GM23338 (cell line): ENCODE data around the gene PCIF1. TPM values are rescaled to one million over a fixed set of nuclear protein-coding genes. Genes with fewer than 3 reads are reported as not detected.

Experiments used
- ATAC-seq: fragments of 200-7000 bp; cut with Tn5 transposase; 3 replicates; pipeline ENCODE4 v1.9.1; 2020
- DNase-seq: peaks from one replicate; pipeline ENCODE4 v3.0.0-alpha.2; 2015; ENCODE audit warnings: low spot score
- H2AFZ ChIP-seq: fragments of 200-600 bp; sonication (generic); 2 replicates; pipeline ENCODE4 v1.8.0; 2016; ENCODE audit warnings: antibody characterized with exemption, mild to moderate bottlenecking, moderate library complexity
- H3F3A ChIP-seq: fragments of 200-600 bp; sonication (generic); replicated peaks from 2 replicates; pipeline ENCODE4 v1.8.0; 2017; ENCODE audit warnings: antibody characterized with exemption, mixed run types, low read depth
- H3K27ac ChIP-seq: fragments of 200-600 bp; sonication (generic); 2 replicates; pipeline ENCODE4 v1.6.1; 2016; ENCODE audit warnings: low read depth
- H3K27me3 ChIP-seq: fragments of 200-600 bp; sonication (generic); 2 replicates; pipeline ENCODE4 v1.8.0; 2016; ENCODE audit warnings: mild to moderate bottlenecking, mixed run types, moderate library complexity; ENCODE audit not compliant: insufficient read depth
- H3K36me3 ChIP-seq: fragments of 200-600 bp; sonication (generic); 2 replicates; pipeline ENCODE4 v1.8.0; 2016; ENCODE audit warnings: mild to moderate bottlenecking; ENCODE audit not compliant: insufficient read depth
- H3K4me1 ChIP-seq: fragments of 200-600 bp; sonication (generic); 2 replicates; pipeline ENCODE4 v1.8.0; 2016; ENCODE audit warnings: mild to moderate bottlenecking, moderate library complexity; ENCODE audit not compliant: insufficient read depth
- H3K4me2 ChIP-seq: fragments of 200-600 bp; sonication (generic); 2 replicates; pipeline ENCODE4 v1.7.1; 2017; ENCODE audit warnings: mixed run types
- H3K4me3 ChIP-seq: fragments of 200-600 bp; sonication (generic); 2 replicates; pipeline ENCODE4 v1.6.1; 2016; ENCODE audit warnings: mixed run types
- H3K79me2 ChIP-seq: fragments of 200-600 bp; sonication (generic); replicated peaks from 2 replicates; pipeline ENCODE4 v1.8.0; 2017; ENCODE audit warnings: mild to moderate bottlenecking; ENCODE audit not compliant: insufficient read depth
- H3K9me2 ChIP-seq: fragments of 200-600 bp; sonication (generic); 2 replicates; pipeline ENCODE4 v1.8.0; 2017; ENCODE audit not compliant: insufficient read depth
- H4K20me1 ChIP-seq: fragments of 200-600 bp; sonication (generic); replicated peaks from 2 replicates; pipeline ENCODE4 v1.8.0; 2017; ENCODE audit warnings: mild to moderate bottlenecking; ENCODE audit not compliant: insufficient read depth
- H3K27ac Mint-ChIP-seq: 2 replicates; pipeline ENCODE4 v1.8.0; 2020; ENCODE audit warnings: inconsistent platforms, mild to moderate bottlenecking, moderate library complexity, mixed read lengths
- H3K27me3 Mint-ChIP-seq: 3 replicates; pipeline ENCODE4 v1.8.0; 2022; ENCODE audit warnings: low read depth, mild to moderate bottlenecking, moderate library complexity, mixed read lengths, inconsistent platforms; ENCODE audit not compliant: insufficient read depth, poor library complexity
- H3K36me3 Mint-ChIP-seq: 3 replicates; pipeline ENCODE4 v1.8.0; 2021; ENCODE audit warnings: low read depth, mild to moderate bottlenecking, inconsistent platforms, moderate library complexity, mixed read lengths
- H3K4me1 Mint-ChIP-seq: 3 replicates; pipeline ENCODE4 v1.8.0; 2020; ENCODE audit warnings: mild to moderate bottlenecking, inconsistent platforms, mixed read lengths
- H3K4me3 Mint-ChIP-seq: 3 replicates; pipeline ENCODE4 v1.8.0; 2021; ENCODE audit warnings: moderate library complexity, mild to moderate bottlenecking, inconsistent platforms, mixed read lengths
- H3K9me3 Mint-ChIP-seq: 3 replicates; pipeline ENCODE4 v1.8.0; 2020; ENCODE audit warnings: moderate library complexity, mild to moderate bottlenecking, inconsistent platforms, mixed read lengths
- CREB1 ChIP-seq: fragments of 250-450 bp; sonication (Bioruptor Pico); IDR thresholded peaks from 2 replicates; pipeline ENCODE4 v1.5.0; 2020; ENCODE audit warnings: low read depth, mild to moderate bottlenecking, moderate library complexity
- polyA plus RNA-seq: library from polyadenylated mRNA; unstranded; fragments of >200 nt; fragmentation: Nextera tagmentation; extraction: Ambion mirVana; gene quantifications from 2 replicates; pipeline ENCODE4 v1.2.1, GENCODE V29; 2016
- total RNA-seq: library from RNA; depleted of rRNA; stranded (reverse); fragments of >200 nt; shearing (Covaris generic); gene quantifications from 2 replicates; pipeline ENCODE4 v1.2.3, GENCODE V29; 2014
- TF ChIP-seq, protein P1 (sequence below): IDR thresholded peaks from 2 replicates; pipeline ENCODE4 v1.6.1; 2016; ENCODE audit warnings: antibody characterized with exemption
- TF ChIP-seq, protein P2 (sequence below): fragments of 250-450 bp; sonication (Bioruptor Pico); IDR thresholded peaks from 2 replicates; pipeline ENCODE4 v1.5.0; 2020; ENCODE audit warnings: mild to moderate bottlenecking, moderate library complexity

PCIF1 gene
- total and polyA plus RNA-seq, 2 experiments from 2014 or later = 26.1 to 28.3 TPM

DNA sequence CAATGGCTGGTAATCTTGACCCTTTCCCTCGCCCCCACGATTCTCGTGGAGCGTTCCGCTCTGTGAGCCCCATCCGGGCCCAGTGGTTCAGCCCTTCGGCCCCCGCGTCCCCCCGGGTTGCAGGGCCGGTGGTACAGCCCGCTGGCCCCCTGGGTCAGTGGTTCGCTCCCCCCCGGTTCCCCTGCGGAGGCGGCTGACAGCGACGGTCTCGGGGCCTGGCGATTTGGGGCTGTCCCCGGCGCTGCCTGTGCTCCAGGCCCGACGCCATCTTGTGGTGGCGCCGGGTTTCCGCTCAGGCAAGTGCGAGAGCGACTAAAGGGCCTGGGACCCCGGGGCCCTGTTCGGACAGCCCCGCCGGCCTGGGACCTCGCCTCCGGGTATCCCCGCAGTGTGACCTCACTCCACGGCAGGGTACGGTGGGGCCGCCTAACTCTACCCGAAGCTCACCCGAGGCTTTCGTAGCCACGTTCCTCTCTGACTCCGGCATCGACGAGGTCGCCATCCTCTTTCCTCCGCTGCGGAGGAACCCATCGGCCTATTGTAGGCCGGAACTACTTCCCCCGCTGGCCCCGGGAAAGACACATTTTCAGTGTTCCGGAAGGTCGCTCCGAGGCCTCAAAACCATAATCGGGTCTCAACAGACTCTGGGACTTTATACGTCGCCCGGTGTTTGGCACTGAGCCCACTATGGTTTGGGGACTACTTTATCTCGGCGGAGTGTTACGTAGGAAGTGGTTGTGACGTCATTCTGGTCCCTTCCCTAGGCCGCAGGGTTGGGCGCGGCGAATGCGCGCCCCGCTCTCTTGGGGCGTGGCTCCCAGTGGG lies 37.4 kb downstream of the PCIF1 start, which contains the start of gene ZNF335:
ZNF335 (minus strand) TSS at position 529 of the 825 bp plus-strand sequence. CDS start 793 bp downstream, outside the sequence.
- Histone ChIP-seq H3K9me2 (no peaks in the 10 kb centered on the region), H2AFZ (peak within 1 kb of the TSS; percentile 92), H3F3A (peaks cover 15% of the 10 kb centered on the region), H3K4me2 (peak within 1 kb of the TSS; percentile 68), H3K79me2 (no peaks in the 10 kb centered on the region), H3K4me1 (peaks cover 11% of the 10 kb centered on the region; the same call in 1 of the 2 replicates), H4K20me1 (no peaks in the 10 kb centered on the region), H3K27ac (peak within 1 kb of the TSS; percentile 100), H3K27me3 (no peaks in the 10 kb centered on the region), H3K4me3 (peak within 1 kb of the TSS; percentile 79), H3K36me3 (peaks cover 5% of the 10 kb centered on the region)
- Mint-ChIP-seq H3K36me3 (peaks cover 8% of the 10 kb centered on the region), H3K4me3 (peak within 1 kb of the TSS; percentile 90), H3K4me1 (peaks cover 15% of the 10 kb centered on the region), H3K9me3 (no peaks in the 10 kb centered on the region; the same call in 2 of the 3 replicates), H3K27ac (peak within 1 kb of the TSS; percentile 99), H3K27me3 (peaks cover 13% of the 10 kb centered on the region)
- peak; percentile 87 for ATAC-seq
- TF ChIP-seq CREB1 = peak; percentile 100
- TF ChIP-seq, protein P1, sequence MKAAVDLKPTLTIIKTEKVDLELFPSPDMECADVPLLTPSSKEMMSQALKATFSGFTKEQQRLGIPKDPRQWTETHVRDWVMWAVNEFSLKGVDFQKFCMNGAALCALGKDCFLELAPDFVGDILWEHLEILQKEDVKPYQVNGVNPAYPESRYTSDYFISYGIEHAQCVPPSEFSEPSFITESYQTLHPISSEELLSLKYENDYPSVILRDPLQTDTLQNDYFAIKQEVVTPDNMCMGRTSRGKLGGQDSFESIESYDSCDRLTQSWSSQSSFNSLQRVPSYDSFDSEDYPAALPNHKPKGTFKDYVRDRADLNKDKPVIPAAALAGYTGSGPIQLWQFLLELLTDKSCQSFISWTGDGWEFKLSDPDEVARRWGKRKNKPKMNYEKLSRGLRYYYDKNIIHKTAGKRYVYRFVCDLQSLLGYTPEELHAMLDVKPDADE = peak; percentile 49
- TF ChIP-seq, protein P2, sequence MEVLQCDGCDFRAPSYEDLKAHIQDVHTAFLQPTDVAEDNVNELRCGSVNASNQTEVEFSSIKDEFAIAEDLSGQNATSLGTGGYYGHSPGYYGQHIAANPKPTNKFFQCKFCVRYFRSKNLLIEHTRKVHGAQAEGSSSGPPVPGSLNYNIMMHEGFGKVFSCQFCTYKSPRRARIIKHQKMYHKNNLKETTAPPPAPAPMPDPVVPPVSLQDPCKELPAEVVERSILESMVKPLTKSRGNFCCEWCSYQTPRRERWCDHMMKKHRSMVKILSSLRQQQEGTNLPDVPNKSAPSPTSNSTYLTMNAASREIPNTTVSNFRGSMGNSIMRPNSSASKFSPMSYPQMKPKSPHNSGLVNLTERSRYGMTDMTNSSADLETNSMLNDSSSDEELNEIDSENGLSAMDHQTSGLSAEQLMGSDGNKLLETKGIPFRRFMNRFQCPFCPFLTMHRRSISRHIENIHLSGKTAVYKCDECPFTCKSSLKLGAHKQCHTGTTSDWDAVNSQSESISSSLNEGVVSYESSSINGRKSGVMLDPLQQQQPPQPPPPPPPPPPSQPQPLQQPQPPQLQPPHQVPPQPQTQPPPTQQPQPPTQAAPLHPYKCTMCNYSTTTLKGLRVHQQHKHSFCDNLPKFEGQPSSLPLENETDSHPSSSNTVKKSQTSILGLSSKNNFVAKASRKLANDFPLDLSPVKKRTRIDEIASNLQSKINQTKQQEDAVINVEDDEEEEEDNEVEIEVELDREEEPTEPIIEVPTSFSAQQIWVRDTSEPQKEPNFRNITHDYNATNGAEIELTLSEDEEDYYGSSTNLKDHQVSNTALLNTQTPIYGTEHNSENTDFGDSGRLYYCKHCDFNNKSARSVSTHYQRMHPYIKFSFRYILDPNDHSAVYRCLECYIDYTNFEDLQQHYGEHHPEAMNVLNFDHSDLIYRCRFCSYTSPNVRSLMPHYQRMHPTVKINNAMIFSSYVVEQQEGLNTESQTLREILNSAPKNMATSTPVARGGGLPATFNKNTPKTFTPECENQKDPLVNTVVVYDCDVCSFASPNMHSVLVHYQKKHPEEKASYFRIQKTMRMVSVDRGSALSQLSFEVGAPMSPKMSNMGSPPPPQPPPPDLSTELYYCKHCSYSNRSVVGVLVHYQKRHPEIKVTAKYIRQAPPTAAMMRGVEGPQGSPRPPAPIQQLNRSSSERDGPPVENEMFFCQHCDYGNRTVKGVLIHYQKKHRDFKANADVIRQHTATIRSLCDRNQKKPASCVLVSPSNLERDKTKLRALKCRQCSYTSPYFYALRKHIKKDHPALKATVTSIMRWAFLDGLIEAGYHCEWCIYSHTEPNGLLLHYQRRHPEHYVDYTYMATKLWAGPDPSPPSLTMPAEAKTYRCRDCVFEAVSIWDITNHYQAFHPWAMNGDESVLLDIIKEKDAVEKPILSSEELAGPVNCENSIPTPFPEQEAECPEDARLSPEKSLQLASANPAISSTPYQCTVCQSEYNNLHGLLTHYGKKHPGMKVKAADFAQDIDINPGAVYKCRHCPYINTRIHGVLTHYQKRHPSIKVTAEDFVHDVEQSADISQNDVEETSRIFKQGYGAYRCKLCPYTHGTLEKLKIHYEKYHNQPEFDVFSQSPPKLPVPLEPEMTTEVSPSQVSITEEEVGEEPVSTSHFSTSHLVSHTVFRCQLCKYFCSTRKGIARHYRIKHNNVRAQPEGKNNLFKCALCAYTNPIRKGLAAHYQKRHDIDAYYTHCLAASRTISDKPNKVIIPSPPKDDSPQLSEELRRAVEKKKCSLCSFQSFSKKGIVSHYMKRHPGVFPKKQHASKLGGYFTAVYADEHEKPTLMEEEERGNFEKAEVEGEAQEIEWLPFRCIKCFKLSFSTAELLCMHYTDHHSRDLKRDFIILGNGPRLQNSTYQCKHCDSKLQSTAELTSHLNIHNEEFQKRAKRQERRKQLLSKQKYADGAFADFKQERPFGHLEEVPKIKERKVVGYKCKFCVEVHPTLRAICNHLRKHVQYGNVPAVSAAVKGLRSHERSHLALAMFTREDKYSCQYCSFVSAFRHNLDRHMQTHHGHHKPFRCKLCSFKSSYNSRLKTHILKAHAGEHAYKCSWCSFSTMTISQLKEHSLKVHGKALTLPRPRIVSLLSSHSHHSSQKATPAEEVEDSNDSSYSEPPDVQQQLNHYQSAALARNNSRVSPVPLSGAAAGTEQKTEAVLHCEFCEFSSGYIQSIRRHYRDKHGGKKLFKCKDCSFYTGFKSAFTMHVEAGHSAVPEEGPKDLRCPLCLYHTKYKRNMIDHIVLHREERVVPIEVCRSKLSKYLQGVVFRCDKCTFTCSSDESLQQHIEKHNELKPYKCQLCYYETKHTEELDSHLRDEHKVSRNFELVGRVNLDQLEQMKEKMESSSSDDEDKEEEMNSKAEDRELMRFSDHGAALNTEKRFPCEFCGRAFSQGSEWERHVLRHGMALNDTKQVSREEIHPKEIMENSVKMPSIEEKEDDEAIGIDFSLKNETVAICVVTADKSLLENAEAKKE (CRISPR knock-in tag) = no peak
- peak; percentile 97 for DNase-seq
